SK-N-SH (cell line): Measurements from ENCODE around the gene PTPRG. TPM values are rescaled to one million over a fixed set of nuclear protein-coding genes. Genes with fewer than 3 reads are reported as not detected.
A peak's percentile ranks its signal among the peaks of the same experiment; 100 is the strongest.

ENCODE experiments used
- CTCF ChIA-PET: fragments of 300-600, 350-600 bp; formaldehyde crosslinking; extraction: SDS; loops from one replicate; lab custom pipeline; 2021; lab: Yijun Ruan, JAX
- POLR2A ChIA-PET: fragments of 350-600 bp; sonication (Branson Sonifier 250); formaldehyde crosslinking; extraction: SDS; loops from one replicate; lab custom pipeline; 2020; ENCODE audit warnings: antibody characterized with exemption, inconsistent platforms; lab: Yijun Ruan, JAX
- DNase-seq: peaks from one replicate; pipeline ENCODE4 v3.0.0; 2012
- H2AFZ ChIP-seq: fragments of 200-600 bp; sonication (generic); 2 replicates; pipeline ENCODE4 v1.8.1; 2016; ENCODE audit warnings: antibody characterized with exemption, mild to moderate bottlenecking, low read depth
- H3F3A ChIP-seq: fragments of 200-600 bp; sonication (generic); replicated peaks from 2 replicates; pipeline ENCODE3; 2016; ENCODE audit warnings: antibody characterized with exemption, mild to moderate bottlenecking; ENCODE audit not compliant: insufficient read depth
- H3K27ac ChIP-seq, 2 experiments: fragments of 200-500 bp in 1 of 2; fragments of 200-600 bp in 1 of 2; sonication (Bioruptor generic) in 1 of 2; sonication (generic), shearing (Covaris generic) in 1 of 2; 2 replicates each; pipeline versions ENCODE4 v1.5.1 to v1.6.1; 2014 to 2016; ENCODE audit warnings: low read depth in 2 of 2, inconsistent platforms in 1 of 2, low read length in 1 of 2, mild to moderate bottlenecking in 1 of 2, mixed read lengths in 1 of 2
- H3K27me3 ChIP-seq: fragments of 200-600 bp; sonication (generic), shearing (Covaris generic); 2 replicates; pipeline ENCODE4 v1.6.1; 2016; ENCODE audit warnings: mixed run types; ENCODE audit not compliant: insufficient read depth
- H3K36me3 ChIP-seq, 2 experiments: fragments of 200-500 bp in 1 of 2; fragments of 200-600 bp in 1 of 2; sonication (Bioruptor generic) in 1 of 2; sonication (generic) in 1 of 2; replicated peaks in 1 of 2; 2 replicates each; pipeline versions ENCODE3 to v1.5.1; 2014 to 2016; ENCODE audit warnings: low read length in 1 of 2, mild to moderate bottlenecking in 1 of 2; ENCODE audit not compliant: insufficient read depth in 2 of 2, control insufficient read depth in 1 of 2
- H3K4me1 ChIP-seq, 2 experiments: fragments of 200-500 bp in 1 of 2; fragments of 200-600 bp in 1 of 2; sonication (Bioruptor generic) in 1 of 2; sonication (generic), shearing (Covaris generic) in 1 of 2; 2 replicates each; pipeline versions ENCODE4 v1.5.1 to v1.6.1; 2014 to 2016; ENCODE audit warnings: low read depth in 1 of 2, low read length in 1 of 2, mixed run types in 1 of 2; ENCODE audit not compliant: insufficient read depth in 2 of 2, control insufficient read depth in 1 of 2
- H3K4me2 ChIP-seq: fragments of 200-600 bp; sonication (generic), shearing (Covaris generic); 2 replicates; pipeline ENCODE4 v1.6.1; 2017; ENCODE audit warnings: mixed run types
- H3K4me3 ChIP-seq, 2 experiments: fragments of 200-500 bp in 1 of 2; fragments of 200-600 bp in 1 of 2; sonication (Bioruptor generic) in 1 of 2; sonication (generic), shearing (Covaris generic) in 1 of 2; 2 replicates each; pipeline versions ENCODE4 v1.5.1 to v1.8.1; 2014 to 2016; ENCODE audit warnings: low read depth in 2 of 2, inconsistent platforms in 1 of 2, low read length in 1 of 2, mild to moderate bottlenecking in 1 of 2, mixed read lengths in 1 of 2, moderate library complexity in 1 of 2
- H3K79me2 ChIP-seq: fragments of 200-600 bp; sonication (generic); 2 replicates; pipeline ENCODE4 v1.8.1; 2017; ENCODE audit warnings: mild to moderate bottlenecking; ENCODE audit not compliant: insufficient read depth
- H3K9ac ChIP-seq: fragments of 200-600 bp; sonication (generic); 2 replicates; pipeline ENCODE4 v1.6.1; 2017; ENCODE audit warnings: mixed run types
- H3K9me2 ChIP-seq: fragments of 200-600 bp; sonication (generic); 2 replicates; pipeline ENCODE4 v1.6.1; 2017; ENCODE audit warnings: mixed run types
- H3K9me3 ChIP-seq: fragments of 200-600 bp; sonication (generic); 2 replicates; pipeline ENCODE4 v1.6.1; 2017; ENCODE audit warnings: mixed run types, mild to moderate bottlenecking, moderate library complexity
- H4K20me1 ChIP-seq: fragments of 200-600 bp; sonication (generic); 2 replicates; pipeline ENCODE4 v1.6.1; 2017; ENCODE audit warnings: mild to moderate bottlenecking, mixed run types; ENCODE audit not compliant: insufficient read depth
- ELF1 ChIP-seq: IDR thresholded peaks from 2 replicates; pipeline ENCODE4 v1.4.0; 2012
- EP300 ChIP-seq, 2 experiments: IDR thresholded peaks; 2 replicates each; pipeline versions ENCODE4 v1.4.0 to v1.6.1; 2012; ENCODE audit warnings: borderline replicate concordance in 1 of 2, low read depth in 1 of 2, low read length in 1 of 2
- EZH2phosphoT487 ChIP-seq: fragments of 200-600 bp; sonication (generic); IDR thresholded peaks from 2 replicates; pipeline ENCODE4 v1.6.1; 2017; ENCODE audit warnings: low read depth, mixed run types, mild to moderate bottlenecking, antibody characterized with exemption, moderate library complexity, borderline replicate concordance
- FOXJ3 ChIP-seq: sonication (generic); formaldehyde crosslinking; IDR thresholded peaks from 2 replicates; pipeline ENCODE4 v1.5.1; 2020; ENCODE audit warnings: mild to moderate bottlenecking, missing genetic modification reagents
- FOXM1 ChIP-seq: IDR thresholded peaks from 2 replicates; pipeline ENCODE4 v1.4.0; 2012; ENCODE audit warnings: low read depth, mild to moderate bottlenecking
- GABPA ChIP-seq: IDR thresholded peaks from 2 replicates; pipeline ENCODE4 v1.4.0; 2012; ENCODE audit warnings: low read depth, mild to moderate bottlenecking
- GATA2 ChIP-seq: sonication (generic); formaldehyde crosslinking; IDR thresholded peaks from 2 replicates; pipeline ENCODE4 v1.5.0; 2020; ENCODE audit warnings: mild to moderate bottlenecking, missing genetic modification reagents
- IRF3 ChIP-seq: fragments of 150-350 bp; IDR thresholded peaks from 2 replicates; pipeline ENCODE4 v1.6.1; 2016; ENCODE audit warnings: mild to moderate bottlenecking, low read depth, low read length
- MEF2A ChIP-seq: IDR thresholded peaks from 2 replicates; pipeline ENCODE4 v1.4.0; 2012; ENCODE audit warnings: low read depth, borderline replicate concordance
- RAD21 ChIP-seq: IDR thresholded peaks from 2 replicates; pipeline ENCODE4 v1.6.1; 2012; ENCODE audit warnings: mild to moderate bottlenecking, low read length
- RCOR1 ChIP-seq: fragments of 150-350 bp; IDR thresholded peaks from 2 replicates; pipeline ENCODE4 v1.6.1; 2017; ENCODE audit warnings: antibody characterized with exemption, low read length
- RFX5 ChIP-seq: IDR thresholded peaks from 2 replicates; pipeline ENCODE4 v1.6.1; 2012; ENCODE audit warnings: mild to moderate bottlenecking, improper control_type of control experiment, low read length
- SIN3A ChIP-seq: IDR thresholded peaks from 2 replicates; pipeline ENCODE4 v1.6.1; 2012; ENCODE audit warnings: low read depth, mild to moderate bottlenecking, low read length, moderate library complexity, borderline replicate concordance
- TCF12 ChIP-seq: IDR thresholded peaks from 2 replicates; pipeline ENCODE4 v1.4.0; 2012
- USF1 ChIP-seq: IDR thresholded peaks from 2 replicates; pipeline ENCODE4 v1.4.0; 2012; ENCODE audit warnings: low read depth, borderline replicate concordance
- YY1 ChIP-seq: IDR thresholded peaks from 2 replicates; pipeline ENCODE4 v1.4.0; 2012; ENCODE audit warnings: low read depth, mild to moderate bottlenecking
- ZBTB33 ChIP-seq: IDR thresholded peaks from 2 replicates; pipeline ENCODE4 v1.4.0; 2012; ENCODE audit warnings: low read depth, borderline replicate concordance
- WGBS: methylation state at CpG from one replicate; pipeline ENCODE4 v1.1.6; 2017; ENCODE audit warnings: low lambda C conversion rate; 5-methylcytosine and 5-hydroxymethylcytosine counted together
- polyA plus RNA-seq, 3 experiments: library from polyadenylated mRNA; depleted of rRNA; stranded (reverse); fragments of >200 nt; gene quantifications; 2 replicates each; pipeline ENCODE4 v1.2.3, GENCODE V29; 2012
- TF ChIP-seq, protein P1 (sequence below): IDR thresholded peaks from 2 replicates; pipeline ENCODE4 v1.4.0; 2012; ENCODE audit warnings: low read depth

Gene PTPRG
- polyA plus RNA-seq, 1 of the 3 experiments (the other 2 are of a cell fraction): 14.1 TPM

GRCh38 chr3:61570813-61571212 lies 9.4 kb downstream of the PTPRG start:
- peak overlapping the region in 1 of 2 experiments; percentile 67; a peak in 2 of 4 replicates for H3K27ac ChIP-seq
- H3K9me3 ChIP-seq: no peaks in the 10 kb centered on the region
- CTCF ChIA-PET: no interaction called here
- POLR2A ChIA-PET: no interaction called here
- TF ChIP-seq FOXJ3 (CRISPR knock-in tag): no peak
- TF ChIP-seq USF1: no peak
- no peak for TF ChIP-seq TCF12
- TF ChIP-seq RAD21: no peak
- TF ChIP-seq MEF2A: no peak
- TF ChIP-seq IRF3: no peak
- TF ChIP-seq, protein P1, sequence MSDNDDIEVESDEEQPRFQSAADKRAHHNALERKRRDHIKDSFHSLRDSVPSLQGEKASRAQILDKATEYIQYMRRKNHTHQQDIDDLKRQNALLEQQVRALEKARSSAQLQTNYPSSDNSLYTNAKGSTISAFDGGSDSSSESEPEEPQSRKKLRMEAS: no peak
- TF ChIP-seq GABPA: no peak
- no peak for TF ChIP-seq EP300 (IDR thresholded peaks at IDR 0.05; ENCODE audit: borderline replicate concordance in 1 of 2, low read depth in 1 of 2, low read length in 1 of 2)
- TF ChIP-seq ZBTB33: no peak
- TF ChIP-seq ELF1: no peak
- no peak for TF ChIP-seq YY1
- TF ChIP-seq RCOR1: no peak
- no peak for TF ChIP-seq EZH2phosphoT487
- TF ChIP-seq GATA2: no peak
- no peak for TF ChIP-seq RFX5
- TF ChIP-seq SIN3A: no peak
- TF ChIP-seq FOXM1: no peak
- TF ChIP-seq, all 33 proteins: peak for 0
- peaks cover 4% of the 10 kb centered on the region for H3F3A ChIP-seq
- H3K27me3 ChIP-seq: no peaks in the 10 kb centered on the region
- H3K79me2 ChIP-seq: peaks cover 96% of the 10 kb centered on the region
- peaks cover 0 to 11% of the 10 kb centered on the region in 2 experiments; a peak in 1 of 4 replicates for H3K4me1 ChIP-seq
- H3K4me2 ChIP-seq: no peak overlapping the region
- 92% methylated on average over 5 of the region's 5 CpGs for WGBS
- no peak overlapping the region for H3K4me3 ChIP-seq
- H2AFZ ChIP-seq: no peak overlapping the region
- no peak for DNase-seq
- H3K9ac ChIP-seq: no peak overlapping the region
- H3K36me3 ChIP-seq: no peaks in the 10 kb centered on the region
- H4K20me1 ChIP-seq: no peaks in the 10 kb centered on the region; the same call in 1 of the 2 replicates
- no peaks in the 10 kb centered on the region for H3K9me2 ChIP-seq
